ENCODE results near the gene TENM4.

TENM4 gene

DNA sequence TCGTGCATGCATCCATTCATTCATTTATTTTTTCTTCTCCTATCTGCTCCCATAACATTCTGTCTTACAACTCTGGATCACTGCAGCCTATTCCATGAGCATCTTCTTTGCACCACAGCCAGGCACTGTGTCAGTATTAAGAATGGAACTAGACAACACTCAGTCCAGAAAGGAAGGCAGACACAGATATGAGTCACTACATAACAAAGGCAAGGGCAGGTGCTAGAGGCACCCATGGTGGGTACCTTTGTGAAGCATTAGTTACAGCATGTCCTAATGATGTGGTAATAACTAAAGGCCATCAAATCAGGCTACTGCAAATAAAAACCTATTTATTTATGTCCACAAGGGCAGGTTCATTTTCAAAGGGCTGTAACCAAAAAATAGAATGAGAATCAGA, 28.1 kb downstream of the TENM4 start:
- H3K27ac Mint-ChIP-seq (ENCODE audit: low read depth) = no peak overlapping the region
- no peaks in the 10 kb centered on the region for H3K36me3 Mint-ChIP-seq (ENCODE audit: insufficient read depth)
- H3K9me3 Mint-ChIP-seq = peaks cover 4% of the 10 kb centered on the region
- DNase-seq (ENCODE audit: low spot score in 2 of 2) = no peak
- ATAC-seq (replicated peaks; ENCODE audit: extremely low read depth, poor library complexity, severe bottlenecking) = no peak
- no peak overlapping the region for H3K4me3 Mint-ChIP-seq
- no peaks in the 10 kb centered on the region for H3K4me1 Mint-ChIP-seq
- H3K27me3 Mint-ChIP-seq = no peaks in the 10 kb centered on the region

DNA sequence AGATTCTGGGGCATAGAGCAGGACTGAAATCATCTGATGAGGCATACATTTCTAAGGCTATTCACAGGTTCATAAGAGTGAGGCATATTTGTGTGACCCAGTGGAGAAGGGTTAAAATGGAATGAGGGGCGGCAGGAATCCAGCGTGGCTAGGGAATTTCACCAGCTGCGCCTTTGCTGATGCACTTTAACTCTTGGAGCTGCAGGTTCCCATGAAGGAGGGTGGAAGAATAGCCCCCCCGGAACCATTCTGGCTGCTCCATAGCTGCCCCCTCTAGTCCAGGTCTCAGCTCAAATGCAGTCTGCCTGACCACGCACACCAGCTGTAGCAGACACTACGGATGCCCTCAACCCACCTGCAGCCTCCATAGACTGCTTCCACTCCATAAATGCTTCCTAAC, 31.5 kb downstream of the TENM4 start:
- Mint-ChIP-seq H3K4me1 (no peaks in the 10 kb centered on the region), H3K27ac (ENCODE audit: low read depth) (no peak overlapping the region), H3K36me3 (ENCODE audit: insufficient read depth) (no peaks in the 10 kb centered on the region), H3K27me3 (no peaks in the 10 kb centered on the region), H3K9me3 (no peaks in the 10 kb centered on the region), H3K4me3 (no peak overlapping the region)
- DNase-seq (ENCODE audit: low spot score in 2 of 2) = no peak
- ATAC-seq (replicated peaks; ENCODE audit: extremely low read depth, poor library complexity, severe bottlenecking) = no peak

DNA sequence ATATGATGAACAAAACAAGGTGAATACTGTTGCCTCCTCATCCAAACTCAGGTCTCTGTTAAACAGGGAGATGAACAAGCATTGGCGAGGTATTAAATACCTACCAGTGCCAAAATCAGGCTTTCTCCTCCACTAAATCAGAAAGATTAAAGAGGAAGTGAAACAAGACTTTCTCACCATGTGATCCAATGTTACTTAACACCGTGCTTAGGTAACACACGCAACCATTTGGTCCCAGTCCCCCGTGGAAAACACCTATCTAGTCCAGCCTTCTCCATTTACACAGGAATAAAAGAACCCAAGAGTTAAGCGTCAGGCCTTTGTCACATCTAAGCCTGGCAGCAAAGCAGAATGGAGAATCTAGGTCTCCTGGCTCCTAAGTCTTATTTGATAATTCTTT, 34.5 kb downstream of the TENM4 start:
- Mint-ChIP-seq H3K9me3 (no peaks in the 10 kb centered on the region), H3K4me1 (no peaks in the 10 kb centered on the region), H3K27ac (ENCODE audit: low read depth) (no peak overlapping the region), H3K27me3 (no peaks in the 10 kb centered on the region), H3K4me3 (no peak overlapping the region), H3K36me3 (ENCODE audit: insufficient read depth) (no peaks in the 10 kb centered on the region)
- ATAC-seq (replicated peaks; ENCODE audit: extremely low read depth, poor library complexity, severe bottlenecking) = no peak
- no peak for DNase-seq (ENCODE audit: low spot score in 2 of 2)

DNA sequence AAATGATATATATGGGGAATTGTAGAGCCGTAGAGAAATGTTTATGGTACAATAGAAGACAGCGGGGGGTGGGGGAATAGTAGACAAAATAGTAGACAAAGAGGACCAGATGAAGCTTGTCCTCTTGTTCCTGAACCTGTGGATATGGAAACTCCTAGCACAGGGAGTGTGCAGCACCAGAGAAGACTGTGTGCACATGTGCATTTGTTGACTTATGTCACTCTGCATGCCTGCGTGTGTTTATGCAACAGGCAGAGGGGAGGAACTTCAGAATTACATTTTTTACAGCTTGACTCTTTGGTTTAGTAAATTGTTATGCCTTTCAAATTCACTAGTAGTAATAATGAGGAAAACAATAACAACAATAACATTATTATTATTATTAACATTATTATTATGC, 36.0 kb downstream of the TENM4 start:
- H3K27me3 Mint-ChIP-seq = no peaks in the 10 kb centered on the region
- H3K4me1 Mint-ChIP-seq = no peaks in the 10 kb centered on the region
- ATAC-seq (replicated peaks; ENCODE audit: extremely low read depth, poor library complexity, severe bottlenecking) = no peak

DNA sequence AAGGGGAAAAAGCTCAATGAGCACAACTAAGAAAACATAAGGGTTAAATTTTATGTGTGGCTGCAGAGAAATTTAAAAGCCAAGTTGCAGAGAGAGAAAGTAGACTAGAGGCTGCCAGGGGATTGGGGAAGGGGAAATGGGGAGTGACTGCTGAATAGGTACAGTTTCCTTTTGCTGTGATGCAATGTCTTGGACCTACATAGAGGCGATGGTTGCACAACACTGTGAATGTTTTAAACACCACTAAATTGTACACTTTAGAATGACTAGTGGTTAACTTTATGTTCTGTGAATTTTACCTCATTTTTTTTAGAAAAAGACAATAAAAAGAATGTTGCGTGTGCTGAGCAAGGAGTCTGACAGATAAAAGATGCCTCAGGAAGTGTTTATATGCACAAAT, 36.5 kb downstream of the TENM4 start:
- DNase-seq (ENCODE audit: low spot score in 2 of 2) (no peak), ATAC-seq (replicated peaks; ENCODE audit: extremely low read depth, poor library complexity, severe bottlenecking) (no peak)
- Mint-ChIP-seq H3K36me3 (ENCODE audit: insufficient read depth) (no peaks in the 10 kb centered on the region), H3K27me3 (no peaks in the 10 kb centered on the region), H3K4me3 (no peak overlapping the region), H3K27ac (ENCODE audit: low read depth) (no peak overlapping the region), H3K4me1 (no peaks in the 10 kb centered on the region), H3K9me3 (no peaks in the 10 kb centered on the region)

More for the DNA sequence above, 36.0 kb downstream of the TENM4 start:
- Mint-ChIP-seq H3K9me3 (no peaks in the 10 kb centered on the region), H3K36me3 (ENCODE audit: insufficient read depth) (no peaks in the 10 kb centered on the region), H3K4me3 (no peak overlapping the region), H3K27ac (ENCODE audit: low read depth) (no peak overlapping the region)
- no peak for DNase-seq (ENCODE audit: low spot score in 2 of 2)

DNA sequence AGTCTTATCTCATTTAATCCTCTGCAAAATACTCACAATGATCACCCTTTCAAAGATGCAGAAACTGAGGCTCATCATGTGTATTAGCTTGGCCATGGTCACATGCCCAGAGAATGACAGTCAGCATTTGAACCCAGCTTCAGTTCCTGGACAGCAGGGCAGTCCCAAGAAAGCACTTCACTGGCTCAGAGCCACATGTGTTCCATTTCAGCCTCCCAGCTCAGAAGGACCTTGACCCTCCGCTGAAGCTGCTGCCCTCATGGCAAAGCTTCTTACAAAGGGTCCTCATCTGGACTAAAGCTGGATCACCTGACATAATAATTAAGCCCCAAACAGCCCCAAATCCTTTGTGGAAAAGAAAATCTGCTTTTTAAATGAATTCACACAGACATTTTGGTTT, 37.0 kb downstream of the TENM4 start:
- H3K4me3 Mint-ChIP-seq = no peak overlapping the region
- no peaks in the 10 kb centered on the region for H3K36me3 Mint-ChIP-seq (ENCODE audit: insufficient read depth)
- no peaks in the 10 kb centered on the region for H3K27me3 Mint-ChIP-seq
- ATAC-seq (replicated peaks; ENCODE audit: extremely low read depth, poor library complexity, severe bottlenecking) (no peak), DNase-seq (ENCODE audit: low spot score in 2 of 2) (no peak)
- H3K4me1 Mint-ChIP-seq = no peaks in the 10 kb centered on the region
- H3K27ac Mint-ChIP-seq (ENCODE audit: low read depth) = no peak overlapping the region
- H3K9me3 Mint-ChIP-seq = no peaks in the 10 kb centered on the region

DNA sequence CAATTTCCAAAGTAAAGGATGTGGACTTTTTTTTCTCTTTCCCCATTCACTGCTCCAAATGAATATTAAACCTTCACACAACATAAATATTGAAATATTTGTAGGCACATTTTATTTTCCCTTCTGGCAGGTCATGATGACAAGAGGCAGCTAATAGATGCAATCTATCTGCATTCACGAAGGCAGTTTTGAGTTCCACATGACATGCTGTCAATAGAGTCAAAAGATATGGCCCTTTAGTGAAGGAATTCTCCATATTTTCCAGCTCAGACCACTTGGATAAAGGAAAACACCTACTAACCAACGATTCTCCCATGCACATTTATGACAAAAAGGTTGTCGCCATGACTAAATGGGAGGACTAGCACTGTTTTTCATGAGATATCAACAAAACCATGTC, 37.9 kb downstream of the TENM4 start:
- ATAC-seq (replicated peaks; ENCODE audit: extremely low read depth, poor library complexity, severe bottlenecking) (no peak), DNase-seq (ENCODE audit: low spot score in 2 of 2) (no peak)
- H3K4me1 Mint-ChIP-seq = no peaks in the 10 kb centered on the region
- no peaks in the 10 kb centered on the region for H3K27me3 Mint-ChIP-seq
- no peak overlapping the region for H3K4me3 Mint-ChIP-seq
- no peaks in the 10 kb centered on the region for H3K36me3 Mint-ChIP-seq (ENCODE audit: insufficient read depth)
- no peak overlapping the region for H3K27ac Mint-ChIP-seq (ENCODE audit: low read depth)
- no peaks in the 10 kb centered on the region for H3K9me3 Mint-ChIP-seq

DNA sequence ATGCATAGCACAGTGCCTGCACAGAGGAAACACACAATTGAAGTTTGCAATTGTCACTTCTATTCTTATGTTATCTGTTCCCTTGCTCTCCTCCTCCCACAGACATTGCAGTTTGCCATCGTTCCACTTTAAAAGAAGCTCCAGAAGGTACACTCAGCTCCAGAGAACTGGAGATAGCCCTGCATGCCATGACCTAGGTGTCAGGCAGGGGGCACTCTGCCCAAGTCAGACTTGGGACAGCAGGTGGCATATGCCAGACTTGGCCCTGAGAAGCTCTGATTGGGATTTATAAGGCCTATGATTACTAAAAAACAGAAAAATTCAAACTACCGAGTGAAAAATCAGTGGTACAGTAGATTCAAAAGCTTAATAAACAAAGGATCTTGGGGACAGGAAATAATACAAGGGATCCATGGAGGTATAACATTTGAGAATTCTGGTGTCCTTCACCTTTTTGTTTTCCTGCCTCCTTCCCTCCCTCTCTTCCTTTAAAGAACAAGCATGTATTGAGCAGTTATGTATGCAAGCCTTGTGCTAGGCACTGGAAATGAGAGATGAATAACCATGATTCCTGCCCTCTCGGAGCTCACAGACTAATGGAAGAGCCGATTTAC, 40.0 kb downstream of the TENM4 start:
- DNase-seq (ENCODE audit: low spot score in 2 of 2) = no peak
- H3K36me3 Mint-ChIP-seq (ENCODE audit: insufficient read depth) = no peaks in the 10 kb centered on the region
- no peak for ATAC-seq (replicated peaks; ENCODE audit: extremely low read depth, poor library complexity, severe bottlenecking)
- no peaks in the 10 kb centered on the region for H3K27me3 Mint-ChIP-seq
- H3K9me3 Mint-ChIP-seq = no peaks in the 10 kb centered on the region
- H3K4me3 Mint-ChIP-seq = no peak overlapping the region
- no peak overlapping the region for H3K27ac Mint-ChIP-seq (ENCODE audit: low read depth)
- H3K4me1 Mint-ChIP-seq = no peaks in the 10 kb centered on the region

DNA sequence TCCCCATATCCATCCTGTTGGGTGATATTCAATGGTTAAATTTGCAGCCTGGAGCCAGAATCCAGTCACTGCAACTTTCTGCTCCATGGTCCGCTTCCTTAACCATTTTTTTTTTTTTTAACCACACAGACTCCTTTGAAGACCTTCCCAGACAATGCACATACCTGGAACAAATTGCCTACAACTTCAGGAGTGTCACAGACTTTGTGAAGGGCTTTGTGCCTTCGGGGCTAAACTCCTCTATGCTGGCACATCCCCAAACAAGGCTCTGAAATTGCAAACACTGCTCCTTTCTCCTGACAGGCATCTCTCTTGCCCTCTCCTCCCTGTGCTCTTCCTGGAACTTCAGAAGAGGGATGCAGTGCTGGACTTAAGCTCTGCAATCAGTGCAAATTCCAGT, 40.6 kb downstream of the TENM4 start:
- ATAC-seq (replicated peaks; ENCODE audit: extremely low read depth, poor library complexity, severe bottlenecking) = no peak
- H3K4me3 Mint-ChIP-seq = no peak overlapping the region
- no peaks in the 10 kb centered on the region for H3K36me3 Mint-ChIP-seq (ENCODE audit: insufficient read depth)

DNA sequence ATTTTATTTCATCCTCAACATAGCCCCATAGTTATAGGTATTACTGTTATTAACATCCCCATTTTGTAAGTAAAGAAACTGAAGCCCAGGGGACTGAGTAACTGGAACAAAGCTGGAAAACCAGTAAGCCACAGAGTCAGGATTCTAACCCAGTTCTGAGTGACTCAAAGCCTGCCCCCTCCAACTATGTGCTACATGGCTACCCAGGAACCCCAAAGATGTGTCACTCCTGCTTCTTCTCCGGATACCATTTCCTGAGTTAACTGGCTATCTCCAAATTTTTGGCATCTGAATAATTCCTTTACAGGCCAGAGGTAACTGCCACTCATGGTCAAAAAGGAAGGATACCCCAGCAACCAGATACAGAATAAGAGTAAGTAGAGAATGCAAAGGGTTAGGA, 43.6 kb downstream of the TENM4 start:
- no peaks in the 10 kb centered on the region for H3K4me1 Mint-ChIP-seq
- H3K9me3 Mint-ChIP-seq = no peaks in the 10 kb centered on the region
- no peaks in the 10 kb centered on the region for H3K27me3 Mint-ChIP-seq
- DNase-seq (ENCODE audit: low spot score in 2 of 2) = no peak
- no peak overlapping the region for H3K4me3 Mint-ChIP-seq
- peaks cover 2% of the 10 kb centered on the region for H3K36me3 Mint-ChIP-seq (ENCODE audit: insufficient read depth)
- H3K27ac Mint-ChIP-seq (ENCODE audit: low read depth) = no peak overlapping the region
- ATAC-seq (replicated peaks; ENCODE audit: extremely low read depth, poor library complexity, severe bottlenecking) = no peak

More for the DNA sequence above, 40.6 kb downstream of the TENM4 start:
- Mint-ChIP-seq H3K4me1 (no peaks in the 10 kb centered on the region), H3K9me3 (no peaks in the 10 kb centered on the region), H3K27ac (ENCODE audit: low read depth) (no peak overlapping the region), H3K27me3 (no peaks in the 10 kb centered on the region)
- no peak for DNase-seq (ENCODE audit: low spot score in 2 of 2)

DNA sequence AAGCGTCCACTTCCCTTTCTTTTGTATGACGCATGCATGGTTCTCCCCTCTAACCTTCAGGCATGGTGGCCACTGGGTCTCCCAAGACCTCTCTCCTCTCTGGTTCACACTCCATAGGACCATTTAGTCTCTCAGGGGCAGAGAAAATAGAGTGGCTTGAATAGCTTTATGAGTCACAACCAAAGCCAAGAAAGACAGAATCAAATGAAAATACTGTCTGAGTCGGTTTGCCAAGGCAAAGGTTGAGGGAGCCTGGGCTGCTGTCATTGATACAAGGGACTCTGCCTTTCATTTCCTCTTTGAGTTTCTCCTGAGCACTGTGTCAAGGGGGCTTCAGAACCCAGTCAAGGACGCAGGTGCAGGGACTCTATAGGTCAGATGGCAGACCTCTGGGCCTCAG, 44.2 kb downstream of the TENM4 start:
- no peak overlapping the region for H3K27ac Mint-ChIP-seq (ENCODE audit: low read depth)
- DNase-seq (ENCODE audit: low spot score in 2 of 2) = no peak
- no peak overlapping the region for H3K4me3 Mint-ChIP-seq
- H3K36me3 Mint-ChIP-seq (ENCODE audit: insufficient read depth) = peaks cover 2% of the 10 kb centered on the region
- H3K27me3 Mint-ChIP-seq = no peaks in the 10 kb centered on the region
- H3K4me1 Mint-ChIP-seq = no peaks in the 10 kb centered on the region
- no peaks in the 10 kb centered on the region for H3K9me3 Mint-ChIP-seq
- no peak for ATAC-seq (replicated peaks; ENCODE audit: extremely low read depth, poor library complexity, severe bottlenecking)

DNA sequence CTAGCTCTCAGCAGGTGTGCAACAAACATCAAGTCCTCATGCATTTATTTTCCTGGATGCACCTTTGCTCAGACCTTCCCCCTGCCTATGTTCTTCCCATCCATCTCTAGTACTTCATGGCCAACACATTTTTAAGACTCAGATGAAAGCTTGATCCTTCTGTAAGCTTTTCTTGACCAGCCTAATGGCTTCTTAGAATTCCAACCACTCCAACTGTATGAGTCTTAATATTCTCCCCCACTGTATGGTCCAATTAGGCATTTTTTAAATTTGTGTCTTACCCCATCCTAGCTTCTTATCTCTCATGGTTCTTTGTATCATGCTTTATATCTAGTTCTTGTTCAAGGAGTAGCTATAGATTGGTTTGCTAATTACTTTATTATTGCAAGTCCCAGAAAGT, 44.8 kb downstream of the TENM4 start:
- Mint-ChIP-seq H3K27me3 (no peaks in the 10 kb centered on the region), H3K27ac (ENCODE audit: low read depth) (no peak overlapping the region), H3K4me1 (no peaks in the 10 kb centered on the region), H3K9me3 (no peaks in the 10 kb centered on the region), H3K36me3 (ENCODE audit: insufficient read depth) (peaks cover 2% of the 10 kb centered on the region), H3K4me3 (no peak overlapping the region)
- ATAC-seq (replicated peaks; ENCODE audit: extremely low read depth, poor library complexity, severe bottlenecking) (no peak), DNase-seq (ENCODE audit: low spot score in 2 of 2) (no peak)

DNA sequence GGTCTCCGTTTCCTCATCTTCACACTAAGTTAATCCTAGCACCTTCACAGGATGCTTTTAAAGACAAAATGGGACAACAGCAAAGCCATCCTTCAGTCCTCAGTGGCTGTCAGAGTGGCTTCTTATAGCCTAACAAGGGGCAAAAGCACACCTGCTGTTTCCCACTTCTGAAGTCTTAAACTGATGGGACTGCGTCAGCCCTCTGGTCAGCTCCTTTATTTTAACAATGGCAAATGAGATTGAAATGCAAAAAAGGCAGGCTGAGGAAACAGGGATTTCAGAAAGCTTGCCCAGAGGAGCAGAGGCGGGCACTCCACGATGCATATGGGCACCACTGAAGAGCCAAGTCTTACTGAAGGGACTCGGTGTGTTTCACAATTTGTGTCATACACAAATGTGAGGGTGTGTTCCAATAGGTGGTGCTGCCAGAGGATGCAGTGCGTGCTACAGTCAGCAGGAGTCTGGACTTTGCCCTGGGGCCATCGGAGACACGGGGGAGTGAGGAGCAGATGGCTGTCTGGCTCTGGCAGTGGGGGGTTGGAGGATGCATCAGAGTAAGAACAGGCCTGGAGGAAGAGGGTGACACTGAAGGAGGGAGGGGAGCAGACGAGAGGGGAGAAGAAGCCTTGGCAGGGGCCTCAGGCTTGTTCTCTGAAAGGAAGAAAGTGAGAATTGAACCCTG, 47.3 kb downstream of the TENM4 start:
- DNase-seq (ENCODE audit: low spot score in 2 of 2) (no peak), ATAC-seq (replicated peaks; ENCODE audit: extremely low read depth, poor library complexity, severe bottlenecking) (no peak)
- Mint-ChIP-seq H3K4me3 (no peak overlapping the region), H3K4me1 (peaks cover 6% of the 10 kb centered on the region), H3K27me3 (no peaks in the 10 kb centered on the region), H3K27ac (ENCODE audit: low read depth) (no peak overlapping the region), H3K36me3 (ENCODE audit: insufficient read depth) (peaks cover 2% of the 10 kb centered on the region), H3K9me3 (no peaks in the 10 kb centered on the region)

All from central memory CD8-positive, alpha-beta T cell (primary cell).